ENCODE data around the gene MOB1B.

- TF ChIP-seq CTCF (IDR thresholded peaks at IDR 0.05) (no peak), ZFX (IDR thresholded peaks at IDR 0.05; ENCODE audit: borderline replicate concordance) (no peak)
Observed at GRCh38 chr4:71008196-71008595, 106.0 kb downstream of the MOB1B start.
